ENCODE results near the gene PILRA. TPM values are rescaled to one million over a fixed set of nuclear protein-coding genes. Genes with fewer than 3 reads are reported as not detected.

The PILRA gene
- total RNA-seq, 1 experiment from 2014 or later, result 3.2 TPM

- Histone ChIP-seq H3K23me2 (ENCODE audit: insufficient read length, low read depth, low read length, poor library complexity, severe bottlenecking) (no peaks in the 10 kb centered on the region), H3K79me1 (ENCODE audit: insufficient read depth, low read depth, low read length, poor library complexity, severe bottlenecking) (no peaks in the 10 kb centered on the region), H2BK20ac (ENCODE audit: low read depth, low read length, poor library complexity, severe bottlenecking) (no peak overlapping the region), H3K56ac (ENCODE audit: insufficient read length, low read depth, low read length) (no peak overlapping the region), H4K5ac (ENCODE audit: insufficient read length, low read depth, low read length) (no peak overlapping the region), H3K4ac (ENCODE audit: low read depth, low read length) (no peak overlapping the region), H3K27ac (ENCODE audit: insufficient read length, low read depth, low read length) (no peak overlapping the region), H3K9ac (ENCODE audit: extremely low read depth, insufficient read length, low read length) (no peak overlapping the region), H3K4me2 (ENCODE audit: insufficient read depth, insufficient read length, low read length) (no peak overlapping the region), H3K23ac (ENCODE audit: insufficient read length, low read depth, low read length) (no peak overlapping the region), H2BK12ac (ENCODE audit: insufficient read length, low read depth, low read length) (no peak overlapping the region), H3K14ac (ENCODE audit: insufficient read depth, low read length) (no peak overlapping the region), H2BK5ac (ENCODE audit: insufficient read length, low read length) (no peak overlapping the region), H3K4me1 (ENCODE audit: insufficient read depth, low read length) (no peaks in the 10 kb centered on the region; the same call in 1 of the 2 replicates), H4K8ac (replicated peaks; ENCODE audit: insufficient read length, low read depth, low read length) (no peak overlapping the region), H2AK5ac (ENCODE audit: insufficient read length, low read length) (no peak overlapping the region), H4K20me1 (ENCODE audit: control insufficient read depth, insufficient read depth, insufficient read length) (no peaks in the 10 kb centered on the region), H3K79me2 (ENCODE audit: insufficient read depth, low read length) (no peaks in the 10 kb centered on the region), H4K91ac (ENCODE audit: insufficient read length, low read depth, low read length) (no peak overlapping the region), H3K18ac (ENCODE audit: insufficient read length, low read depth, low read length) (no peak overlapping the region), H2AFZ (ENCODE audit: low read length) (no peak overlapping the region), H3K9me3 (ENCODE audit: control insufficient read depth, low read depth, low read length) (no peaks in the 10 kb centered on the region), H2BK15ac (ENCODE audit: low read depth, low read length) (no peak overlapping the region), H3K27me3 (ENCODE audit: insufficient read depth, low read length) (no peaks in the 10 kb centered on the region), H3T11ph (ENCODE audit: low read length) (no peak overlapping the region), H2BK120ac (ENCODE audit: low read depth, low read length, poor library complexity, severe bottlenecking) (no peak overlapping the region)
- peaks cover 12 to 32% (median 14%) of the 10 kb centered on the region in 3 experiments for H3K36me3 Mint-ChIP-seq (ENCODE audit: insufficient read depth in 1 of 3, low read depth in 3 of 3)
- WGBS (ENCODE audit: extremely low coverage, insufficient read length, low lambda C conversion rate), result no CpG with 5 or more reads among the region's 6 CpGs
- no peaks in the 10 kb centered on the region; the same call in 1 of the 2 replicates for H3K27me3 Mint-ChIP-seq (ENCODE audit: low read depth)
- H3K4me1 Mint-ChIP-seq, result peaks cover 38 to 54% of the 10 kb centered on the region in 2 experiments
- H3K27ac Mint-ChIP-seq, result peak overlapping the region; percentile 40 to 96 (median 86); a peak in 5 of 7 replicates
- H3K9me3 Mint-ChIP-seq, result no peaks in the 10 kb centered on the region
- TF ChIP-seq CTCF (conservative IDR thresholded peaks at IDR 0.05), result no peak
- H3K4me3 Mint-ChIP-seq, result no peak overlapping the region; a peak in 1 of 5 replicates
- no peak for DNase-seq
Measured at GRCh38 chr7:100369105-100369504, 4.2 kb upstream of the PILRA start.

Measured in H9 (cell line).